GM23338 (cell line): ENCODE results near the gene ZNF763. TPM values are rescaled to one million over a fixed set of nuclear protein-coding genes. Genes with fewer than 3 reads are reported as not detected.

ENCODE experiments used
- ATAC-seq: fragments of 200-7000 bp; cut with Tn5 transposase; 3 replicates; pipeline ENCODE4 v1.9.1; 2020
- DNase-seq: peaks from one replicate; pipeline ENCODE4 v3.0.0-alpha.2; 2015; ENCODE audit warnings: low spot score
- H2AFZ ChIP-seq: fragments of 200-600 bp; sonication (generic); 2 replicates; pipeline ENCODE4 v1.8.0; 2016; ENCODE audit warnings: antibody characterized with exemption, mild to moderate bottlenecking, moderate library complexity
- H3F3A ChIP-seq: fragments of 200-600 bp; sonication (generic); replicated peaks from 2 replicates; pipeline ENCODE4 v1.8.0; 2017; ENCODE audit warnings: antibody characterized with exemption, mixed run types, low read depth
- H3K27ac ChIP-seq: fragments of 200-600 bp; sonication (generic); 2 replicates; pipeline ENCODE4 v1.6.1; 2016; ENCODE audit warnings: low read depth
- H3K27me3 ChIP-seq: fragments of 200-600 bp; sonication (generic); 2 replicates; pipeline ENCODE4 v1.8.0; 2016; ENCODE audit warnings: mild to moderate bottlenecking, mixed run types, moderate library complexity; ENCODE audit not compliant: insufficient read depth
- H3K36me3 ChIP-seq: fragments of 200-600 bp; sonication (generic); 2 replicates; pipeline ENCODE4 v1.8.0; 2016; ENCODE audit warnings: mild to moderate bottlenecking; ENCODE audit not compliant: insufficient read depth
- H3K4me1 ChIP-seq: fragments of 200-600 bp; sonication (generic); 2 replicates; pipeline ENCODE4 v1.8.0; 2016; ENCODE audit warnings: mild to moderate bottlenecking, moderate library complexity; ENCODE audit not compliant: insufficient read depth
- H3K4me2 ChIP-seq: fragments of 200-600 bp; sonication (generic); 2 replicates; pipeline ENCODE4 v1.7.1; 2017; ENCODE audit warnings: mixed run types
- H3K4me3 ChIP-seq: fragments of 200-600 bp; sonication (generic); 2 replicates; pipeline ENCODE4 v1.6.1; 2016; ENCODE audit warnings: mixed run types
- H3K79me2 ChIP-seq: fragments of 200-600 bp; sonication (generic); replicated peaks from 2 replicates; pipeline ENCODE4 v1.8.0; 2017; ENCODE audit warnings: mild to moderate bottlenecking; ENCODE audit not compliant: insufficient read depth
- H3K9me2 ChIP-seq: fragments of 200-600 bp; sonication (generic); 2 replicates; pipeline ENCODE4 v1.8.0; 2017; ENCODE audit not compliant: insufficient read depth
- H4K20me1 ChIP-seq: fragments of 200-600 bp; sonication (generic); replicated peaks from 2 replicates; pipeline ENCODE4 v1.8.0; 2017; ENCODE audit warnings: mild to moderate bottlenecking; ENCODE audit not compliant: insufficient read depth
- H3K27ac Mint-ChIP-seq: 2 replicates; pipeline ENCODE4 v1.8.0; 2020; ENCODE audit warnings: inconsistent platforms, mild to moderate bottlenecking, moderate library complexity, mixed read lengths
- H3K27me3 Mint-ChIP-seq: 3 replicates; pipeline ENCODE4 v1.8.0; 2022; ENCODE audit warnings: low read depth, mild to moderate bottlenecking, moderate library complexity, mixed read lengths, inconsistent platforms; ENCODE audit not compliant: insufficient read depth, poor library complexity
- H3K36me3 Mint-ChIP-seq: 3 replicates; pipeline ENCODE4 v1.8.0; 2021; ENCODE audit warnings: low read depth, mild to moderate bottlenecking, inconsistent platforms, moderate library complexity, mixed read lengths
- H3K4me1 Mint-ChIP-seq: 3 replicates; pipeline ENCODE4 v1.8.0; 2020; ENCODE audit warnings: mild to moderate bottlenecking, inconsistent platforms, mixed read lengths
- H3K4me3 Mint-ChIP-seq: 3 replicates; pipeline ENCODE4 v1.8.0; 2021; ENCODE audit warnings: moderate library complexity, mild to moderate bottlenecking, inconsistent platforms, mixed read lengths
- H3K9me3 Mint-ChIP-seq: 3 replicates; pipeline ENCODE4 v1.8.0; 2020; ENCODE audit warnings: moderate library complexity, mild to moderate bottlenecking, inconsistent platforms, mixed read lengths
- CTCF ChIP-seq, 2 experiments: fragments of 200-600 bp in 1 of 2; sonication (generic) in 1 of 2; conservative IDR thresholded peaks; 2 replicates each; pipeline versions ENCODE4 v1.5.1 to v1.6.1; 2016 to 2017; ENCODE audit warnings: antibody characterized with exemption in 2 of 2, low read depth in 2 of 2, mild to moderate bottlenecking in 2 of 2, moderate library complexity in 1 of 2
- EZH2 ChIP-seq: fragments of 200-600 bp; sonication (generic); IDR thresholded peaks from one replicate; pipeline ENCODE4 v1.8.0; 2017; ENCODE audit warnings: antibody characterized with exemption, mild to moderate bottlenecking, low read depth; ENCODE audit not compliant: unreplicated experiment
- EZH2phosphoT487 ChIP-seq: fragments of 200-600 bp; sonication (generic); IDR thresholded peaks from one replicate; pipeline ENCODE4 v1.8.1; 2018; ENCODE audit warnings: antibody characterized with exemption; ENCODE audit not compliant: unreplicated experiment
- NANOG ChIP-seq: IDR thresholded peaks from 2 replicates; pipeline ENCODE4 v1.6.1; 2016; ENCODE audit warnings: antibody characterized with exemption, borderline replicate concordance
- REST ChIP-seq: IDR thresholded peaks from one replicate; pipeline ENCODE4 v1.6.1; 2018; ENCODE audit warnings: antibody characterized with exemption; ENCODE audit not compliant: unreplicated experiment
- STAT1 ChIP-seq: IDR thresholded peaks from one replicate; pipeline ENCODE4 v1.6.1; 2016; ENCODE audit warnings: antibody characterized with exemption; ENCODE audit not compliant: unreplicated experiment
- polyA plus RNA-seq: library from polyadenylated mRNA; unstranded; fragments of >200 nt; fragmentation: Nextera tagmentation; extraction: Ambion mirVana; gene quantifications from 2 replicates; pipeline ENCODE4 v1.2.1, GENCODE V29; 2016
- total RNA-seq: library from RNA; depleted of rRNA; stranded (reverse); fragments of >200 nt; shearing (Covaris generic); gene quantifications from 2 replicates; pipeline ENCODE4 v1.2.3, GENCODE V29; 2014

Gene ZNF763
- total and polyA plus RNA-seq, 2 experiments from 2014 or later: 0.61 to 0.87 TPM

GRCh38 chr19:12000152-12000981 is 35.5 kb downstream of the ZNF763 start (continued):
- no peak for TF ChIP-seq REST
- no peak for TF ChIP-seq EZH2phosphoT487

- Histone ChIP-seq H3K4me2 (no peak overlapping the region), H3K79me2 (peaks cover 10% of the 10 kb centered on the region), H3K4me1 (no peaks in the 10 kb centered on the region), H3K27ac (no peak overlapping the region), H2AFZ (no peak overlapping the region), H3F3A (no peaks in the 10 kb centered on the region), H3K4me3 (no peak overlapping the region), H4K20me1 (no peaks in the 10 kb centered on the region), H3K36me3 (peaks cover 69% of the 10 kb centered on the region), H3K27me3 (no peaks in the 10 kb centered on the region), H3K9me2 (peaks cover 8% of the 10 kb centered on the region; the same call in 1 of the 2 replicates)
- H3K4me3 Mint-ChIP-seq: no peak overlapping the region
- H3K27me3 Mint-ChIP-seq: peaks cover 3% of the 10 kb centered on the region
- no peak for TF ChIP-seq CTCF (conservative IDR thresholded peaks at IDR 0.05; ENCODE audit: low read depth in 2 of 2)
- H3K9me3 Mint-ChIP-seq: peaks cover 94% of the 10 kb centered on the region
- no peak overlapping the region for H3K27ac Mint-ChIP-seq
- H3K36me3 Mint-ChIP-seq: peaks cover 38% of the 10 kb centered on the region
- DNase-seq (no peak), ATAC-seq (no peak)
- no peaks in the 10 kb centered on the region for H3K4me1 Mint-ChIP-seq
These were observed 50.3 kb downstream of the ZNF763 start for GRCh38 chr19:12015015-12015752.

GRCh38 chr19:12015753-12016116 is 50.9 kb downstream of the ZNF763 start:
- Histone ChIP-seq H3K36me3 (peaks cover 69% of the 10 kb centered on the region), H3K9me2 (peaks cover 8% of the 10 kb centered on the region; the same call in 1 of the 2 replicates), H3K79me2 (peaks cover 9% of the 10 kb centered on the region), H3K4me2 (no peak overlapping the region), H3K27me3 (no peaks in the 10 kb centered on the region), H4K20me1 (no peaks in the 10 kb centered on the region), H3K4me3 (no peak overlapping the region; the same call in 1 of the 2 replicates), H3K4me1 (no peaks in the 10 kb centered on the region), H2AFZ (no peak overlapping the region), H3F3A (no peaks in the 10 kb centered on the region), H3K27ac (no peak overlapping the region)
- Mint-ChIP-seq H3K27me3 (peaks cover 3% of the 10 kb centered on the region), H3K27ac (no peak overlapping the region), H3K36me3 (peaks cover 38% of the 10 kb centered on the region), H3K4me1 (no peaks in the 10 kb centered on the region), H3K4me3 (no peak overlapping the region), H3K9me3 (peaks cover 94% of the 10 kb centered on the region)
- DNase-seq (peak; percentile 26), ATAC-seq (no peak)
- TF ChIP-seq STAT1 (no peak), NANOG (no peak), EZH2 (no peak)
